SU-DHL-6 (cell line): ENCODE results near the gene NOX5.

ENCODE experiments used
- H2AFZ ChIP-seq: fragments of 200-600 bp; sonication (generic); 2 replicates; pipeline ENCODE4 v1.6.1; 2014; ENCODE audit warnings: low read depth, mild to moderate bottlenecking, moderate library complexity, mixed read lengths, antibody characterized with exemption, low read length; ENCODE audit not compliant: severe bottlenecking
- H3F3A ChIP-seq: fragments of 200-600 bp; shearing (Covaris generic); 2 replicates; pipeline ENCODE4 v1.6.0; 2016; ENCODE audit warnings: antibody characterized with exemption, mild to moderate bottlenecking; ENCODE audit not compliant: insufficient read depth
- H3K27ac ChIP-seq: fragments of 200-600 bp; sonication (generic); 2 replicates; pipeline ENCODE4 v1.5.1; 2016; ENCODE audit warnings: low read depth, mild to moderate bottlenecking, low read length, moderate library complexity, mixed read lengths
- H3K27me3 ChIP-seq: fragments of 200-600 bp; sonication (generic), shearing (Covaris generic); 2 replicates; pipeline ENCODE4 v1.6.0; 2014; ENCODE audit warnings: mild to moderate bottlenecking, low read length
- H3K36me3 ChIP-seq: fragments of 200-600 bp; sonication (generic); 2 replicates; pipeline ENCODE4 v1.6.1; 2014; ENCODE audit warnings: mild to moderate bottlenecking, low read length, mixed read lengths
- H3K4me2 ChIP-seq: fragments of 300-600, 200-600 bp; shearing (Covaris generic), sonication (generic); 2 replicates; pipeline ENCODE4 v1.6.0; 2014; ENCODE audit warnings: low read length, low read depth, mild to moderate bottlenecking; ENCODE audit not compliant: poor library complexity, severe bottlenecking
- H3K4me3 ChIP-seq: fragments of 200-600 bp; sonication (generic); 2 replicates; pipeline ENCODE4 v1.5.1; 2014; ENCODE audit warnings: antibody characterized with exemption, low read length, mild to moderate bottlenecking, mixed read lengths; ENCODE audit not compliant: insufficient read depth, poor library complexity, severe bottlenecking
- H3K79me2 ChIP-seq: fragments of 200-600 bp; sonication (generic); 2 replicates; pipeline ENCODE4 v1.6.1; 2014; ENCODE audit warnings: mild to moderate bottlenecking, low read length, moderate library complexity; ENCODE audit not compliant: insufficient read depth
- H3K9ac ChIP-seq: fragments of 200-600 bp; sonication (generic); 2 replicates; pipeline ENCODE4 v1.7.0; 2014; ENCODE audit warnings: mild to moderate bottlenecking, low read length
- H3K9me2 ChIP-seq: fragments of 200-600 bp; sonication (generic); replicated peaks from 2 replicates; pipeline ENCODE4 v1.6.1; 2014; ENCODE audit warnings: low read length; ENCODE audit not compliant: insufficient read depth
- H3K9me3 ChIP-seq: fragments of 200-600 bp; sonication (generic); 2 replicates; pipeline ENCODE4 v1.6.1; 2014; ENCODE audit warnings: low read length, mixed read lengths; ENCODE audit not compliant: insufficient read depth
- H4K20me1 ChIP-seq: fragments of 200-600 bp; sonication (generic); 2 replicates; pipeline ENCODE4 v1.6.1; 2014; ENCODE audit warnings: low read depth, mild to moderate bottlenecking, antibody characterized with exemption, low read length, moderate library complexity, mixed read lengths
- CTCF ChIP-seq: fragments of 200-600 bp; sonication (generic); IDR thresholded peaks from one replicate; pipeline ENCODE4 v1.5.1; 2017; ENCODE audit warnings: antibody characterized with exemption, mild to moderate bottlenecking, low read length, moderate library complexity; ENCODE audit not compliant: insufficient read depth, poor library complexity, severe bottlenecking
- EZH2phosphoT487 ChIP-seq: fragments of 200-600 bp; sonication (generic), shearing (Covaris generic); conservative IDR thresholded peaks from 2 replicates; pipeline ENCODE4 v1.6.1; 2018; ENCODE audit warnings: mild to moderate bottlenecking, antibody characterized with exemption, low read length, moderate library complexity, mixed read lengths

NOX5 gene

GRCh38 chr15:69060744-69061143, 46.2 kb downstream of the NOX5 start:
- TF ChIP-seq EZH2phosphoT487 (no peak), CTCF (no peak)

GRCh38 chr15:69061414-69061842, 46.9 kb downstream of the NOX5 start:
- H3K79me2 ChIP-seq = no peaks in the 10 kb centered on the region
- H4K20me1 ChIP-seq = no peaks in the 10 kb centered on the region
- no peaks in the 10 kb centered on the region for H3K27me3 ChIP-seq
- H3K9me2 ChIP-seq = no peaks in the 10 kb centered on the region
- no peaks in the 10 kb centered on the region for H3K36me3 ChIP-seq
- H3K9me3 ChIP-seq = no peaks in the 10 kb centered on the region
- H3K27ac ChIP-seq = no peak overlapping the region
- no peaks in the 10 kb centered on the region for H3F3A ChIP-seq
- TF ChIP-seq EZH2phosphoT487 (no peak), CTCF (no peak)
- no peak overlapping the region for H2AFZ ChIP-seq
- no peak overlapping the region for H3K9ac ChIP-seq
- no peak overlapping the region for H3K4me2 ChIP-seq
- H3K4me3 ChIP-seq = no peak overlapping the region

More at GRCh38 chr15:69060744-69061143, 46.2 kb downstream of the NOX5 start:
- no peaks in the 10 kb centered on the region for H3K9me2 ChIP-seq
- H4K20me1 ChIP-seq = no peaks in the 10 kb centered on the region
- no peaks in the 10 kb centered on the region for H3F3A ChIP-seq
- no peak overlapping the region for H3K4me2 ChIP-seq
- H3K9me3 ChIP-seq = no peaks in the 10 kb centered on the region
- no peak overlapping the region for H3K9ac ChIP-seq
- H3K27me3 ChIP-seq = no peaks in the 10 kb centered on the region
- no peak overlapping the region for H2AFZ ChIP-seq
- H3K27ac ChIP-seq = no peak overlapping the region
- no peaks in the 10 kb centered on the region for H3K36me3 ChIP-seq
- no peak overlapping the region for H3K4me3 ChIP-seq
- no peaks in the 10 kb centered on the region for H3K79me2 ChIP-seq

GRCh38 chr15:69064649-69065048, 50.2 kb downstream of the NOX5 start:
- no peaks in the 10 kb centered on the region for H3F3A ChIP-seq
- TF ChIP-seq CTCF (no peak), EZH2phosphoT487 (no peak)
- H3K9ac ChIP-seq = no peak overlapping the region
- H3K4me2 ChIP-seq = no peak overlapping the region
- H3K9me2 ChIP-seq = no peaks in the 10 kb centered on the region
- no peaks in the 10 kb centered on the region for H4K20me1 ChIP-seq
- H3K4me3 ChIP-seq = no peak overlapping the region
- no peak overlapping the region for H2AFZ ChIP-seq
- no peaks in the 10 kb centered on the region for H3K27me3 ChIP-seq
- no peaks in the 10 kb centered on the region for H3K36me3 ChIP-seq
- H3K27ac ChIP-seq = no peak overlapping the region
- H3K9me3 ChIP-seq = no peaks in the 10 kb centered on the region
- H3K79me2 ChIP-seq = no peaks in the 10 kb centered on the region
